ENCODE measurements around the gene ZNF804B. TPM values are rescaled to one million over a fixed set of nuclear protein-coding genes. Genes with fewer than 3 reads are reported as not detected.

The ZNF804B gene
- total RNA-seq, 1 experiment from 2014 or later: not detected

- H2BK12ac ChIP-seq (ENCODE audit: insufficient read length, low read depth, low read length): no peak overlapping the region
- no peak overlapping the region for H3K27ac ChIP-seq (ENCODE audit: insufficient read length, low read depth, low read length)
- no peak overlapping the region for H3K14ac ChIP-seq (ENCODE audit: insufficient read depth, low read length)
- H3K79me1 ChIP-seq (ENCODE audit: insufficient read depth, low read depth, low read length, poor library complexity, severe bottlenecking): no peaks in the 10 kb centered on the region
- H4K8ac ChIP-seq (replicated peaks; ENCODE audit: insufficient read length, low read depth, low read length): no peak overlapping the region
- H2BK20ac ChIP-seq (ENCODE audit: low read depth, low read length, poor library complexity, severe bottlenecking): no peak overlapping the region
- H3K9ac ChIP-seq (ENCODE audit: extremely low read depth, insufficient read length, low read length): no peak overlapping the region
- no peak overlapping the region for H3K4me2 ChIP-seq (ENCODE audit: insufficient read depth, insufficient read length, low read length)
- no peak overlapping the region for H4K5ac ChIP-seq (ENCODE audit: insufficient read length, low read depth, low read length)
- H4K20me1 ChIP-seq (ENCODE audit: control insufficient read depth, insufficient read depth, insufficient read length): no peaks in the 10 kb centered on the region
- H3K4ac ChIP-seq (ENCODE audit: low read depth, low read length): no peak overlapping the region
- no peaks in the 10 kb centered on the region for H3K4me1 ChIP-seq (ENCODE audit: insufficient read depth, low read length)
- H4K91ac ChIP-seq (ENCODE audit: insufficient read length, low read depth, low read length): no peak overlapping the region
- H2BK120ac ChIP-seq (ENCODE audit: low read depth, low read length, poor library complexity, severe bottlenecking): no peak overlapping the region
- H3K27me3 ChIP-seq (ENCODE audit: insufficient read depth, low read length): no peaks in the 10 kb centered on the region
- no peaks in the 10 kb centered on the region; a peak in 1 of 7 replicates for H3K36me3 Mint-ChIP-seq (ENCODE audit: insufficient read depth in 1 of 3, low read depth in 3 of 3)
- H3K79me2 ChIP-seq (ENCODE audit: insufficient read depth, low read length): no peaks in the 10 kb centered on the region
- H3K18ac ChIP-seq (ENCODE audit: insufficient read length, low read depth, low read length): no peak overlapping the region
- DNase-seq: no peak
- no peak overlapping the region for H2AK5ac ChIP-seq (ENCODE audit: insufficient read length, low read length)
- no peak overlapping the region for H2BK5ac ChIP-seq (ENCODE audit: insufficient read length, low read length)
- no peak overlapping the region for H3K56ac ChIP-seq (ENCODE audit: insufficient read length, low read depth, low read length)
- H3K4me1 Mint-ChIP-seq: peaks cover 0 to 6% of the 10 kb centered on the region in 2 experiments; a peak in 2 of 4 replicates
- H3K27ac Mint-ChIP-seq: no peak overlapping the region
- no peak for TF ChIP-seq CTCF (conservative IDR thresholded peaks at IDR 0.05)
- H3K27me3 Mint-ChIP-seq (ENCODE audit: low read depth): no peaks in the 10 kb centered on the region
- H2AFZ ChIP-seq (ENCODE audit: low read length): no peak overlapping the region
- H3T11ph ChIP-seq (ENCODE audit: low read length): no peak overlapping the region
- no peaks in the 10 kb centered on the region for H3K23me2 ChIP-seq (ENCODE audit: insufficient read length, low read depth, low read length, poor library complexity, severe bottlenecking)
- peaks cover 0 to 4% of the 10 kb centered on the region in 2 experiments; a peak in 2 of 5 replicates for H3K9me3 Mint-ChIP-seq
- no peaks in the 10 kb centered on the region for H3K9me3 ChIP-seq (ENCODE audit: control insufficient read depth, low read depth, low read length)
- H3K4me3 Mint-ChIP-seq: no peak overlapping the region
- H3K23ac ChIP-seq (ENCODE audit: insufficient read length, low read depth, low read length): no peak overlapping the region
- no peak overlapping the region for H2BK15ac ChIP-seq (ENCODE audit: low read depth, low read length)
These were observed 553.1 kb downstream of the ZNF804B start for GRCh38 chr7:89312551-89312950.

Data from H9 (cell line).